Upper lobe of left lung (tissue), 6 donors: Measurements from ENCODE around the gene CAB39L. TPM values are rescaled to one million over a fixed set of nuclear protein-coding genes. Genes with fewer than 3 reads are reported as not detected.

ENCODE experiments used
- ATAC-seq, 2 donors: fragments of 200-7000 bp; cut with Tn5 transposase; one replicate each; pipeline ENCODE4 v1.9.1; 2022; ENCODE audit warnings: mild to moderate bottlenecking in 2 of 2, moderate library complexity in 2 of 2; ENCODE audit not compliant: low FRiP score in 2 of 2
- DNase-seq, 2 donors: peaks; one replicate each; pipeline ENCODE4 v3.0.0-alpha.2; 2019 to 2020
- H3K27ac ChIP-seq, 4 donors: fragments of 200-600 bp; sonication (generic); one replicate each; pipeline ENCODE4 v1.5.1; 2016 to 2019
- H3K27me3 ChIP-seq, 4 donors: fragments of 200-600 bp; sonication (generic); one replicate each; pipeline ENCODE4 v1.5.1; 2017 to 2019
- H3K36me3 ChIP-seq, 4 donors: fragments of 200-600 bp; sonication (generic); one replicate each; pipeline ENCODE4 v1.5.1; 2016 to 2019
- H3K4me1 ChIP-seq, 4 donors: fragments of 200-600 bp; sonication (generic); one replicate each; pipeline ENCODE4 v1.5.1; 2018 to 2019
- H3K4me3 ChIP-seq, 4 donors: fragments of 200-600 bp; sonication (generic); one replicate each; pipeline ENCODE4 v1.5.1; 2017 to 2019; ENCODE audit warnings: mild to moderate bottlenecking in 2 of 4, moderate library complexity in 1 of 4
- H3K9me3 ChIP-seq, 4 donors: fragments of 200-600 bp; sonication (generic); one replicate each; pipeline ENCODE4 v1.5.1; 2018 to 2019
- EP300 ChIP-seq, 4 donors: sonication (generic); formaldehyde crosslinking; IDR thresholded peaks; one replicate each; pipeline ENCODE4 v1.5.1; 2017; ENCODE audit warnings: antibody characterized with exemption in 4 of 4, control low read depth in 2 of 4
- POLR2A ChIP-seq, 4 donors: fragments of 450-650 bp; IDR thresholded peaks; one replicate each; pipeline ENCODE4 v1.5.1; 2016 to 2017; ENCODE audit warnings: antibody characterized with exemption in 4 of 4, mild to moderate bottlenecking in 2 of 4
- POLR2AphosphoS5 ChIP-seq, 2 donors: sonication (generic); formaldehyde crosslinking; IDR thresholded peaks; one replicate each; pipeline ENCODE4 v1.5.1; 2017; ENCODE audit warnings: antibody characterized with exemption in 2 of 2
- WGBS, 2 donors: methylation state at CpG; one replicate each; pipeline ENCODE4 v1.1.5; 2017 to 2018; 5-methylcytosine and 5-hydroxymethylcytosine counted together
- total RNA-seq, 6 donors: library from RNA; depleted of rRNA in 4 of 6; stranded (reverse); fragments of >200 nt in 4 of 6; gene quantifications; one replicate each; pipeline versions ENCODE4 v1.1.0 to v1.2.1, GENCODE V29; 2016 to 2021
- TF ChIP-seq, protein P1 (sequence below), 6 experiments: fragments of 450-650 bp in 4 of 6; fragments of 200-600 bp in 2 of 6; sonication (generic) in 2 of 6; IDR thresholded peaks; one replicate each; pipeline ENCODE4 v1.5.1; 2016 to 2019; ENCODE audit warnings: antibody characterized with exemption in 6 of 6
- donor health status: DM: no; HTN: no; CAD: no; lungs with moderate emphysema.
- donor health status: DM: no; HTN: yes; CAD: no; lungs with severe emphysema.

CAB39L gene
- total RNA-seq, 6 donors from 2014 or later: 12.5 to 49.2 (median 19.5) TPM

DNA sequence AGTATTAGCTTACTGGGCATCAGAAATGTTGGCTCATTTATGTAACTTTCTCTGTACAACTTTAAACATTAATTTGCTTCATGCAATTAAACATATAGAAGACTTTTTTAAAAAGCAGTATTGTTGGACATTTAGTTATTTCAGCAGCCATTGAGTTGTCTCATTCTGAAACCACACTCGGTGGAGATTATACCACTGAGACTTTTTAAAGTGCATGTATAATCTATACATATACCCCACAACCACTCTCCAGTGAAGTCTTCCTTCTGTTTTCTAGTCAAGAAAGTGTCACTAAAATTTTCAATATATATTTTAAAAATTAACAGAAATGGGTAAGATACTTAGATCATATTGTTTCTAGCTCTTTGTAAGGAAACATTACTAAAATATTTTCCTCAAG, 15.7 kb upstream of the CAB39L start:
- Histone ChIP-seq H3K36me3 (peaks cover 0 to 37% (median 25%) of the 10 kb centered on the region in 4 donors), H3K27me3 (no peaks in the 10 kb centered on the region), H3K4me1 (peaks cover 0 to 1% (median 0%) of the 10 kb centered on the region in 4 donors), H3K4me3 (no peak overlapping the region), H3K27ac (no peak overlapping the region), H3K9me3 (peaks cover 0 to 7% (median 5%) of the 10 kb centered on the region in 4 donors)
- no peak for TF ChIP-seq EP300 (IDR thresholded peaks at IDR 0.05)
- no peak for TF ChIP-seq POLR2A (IDR thresholded peaks at IDR 0.05)
- TF ChIP-seq, protein P1, sequence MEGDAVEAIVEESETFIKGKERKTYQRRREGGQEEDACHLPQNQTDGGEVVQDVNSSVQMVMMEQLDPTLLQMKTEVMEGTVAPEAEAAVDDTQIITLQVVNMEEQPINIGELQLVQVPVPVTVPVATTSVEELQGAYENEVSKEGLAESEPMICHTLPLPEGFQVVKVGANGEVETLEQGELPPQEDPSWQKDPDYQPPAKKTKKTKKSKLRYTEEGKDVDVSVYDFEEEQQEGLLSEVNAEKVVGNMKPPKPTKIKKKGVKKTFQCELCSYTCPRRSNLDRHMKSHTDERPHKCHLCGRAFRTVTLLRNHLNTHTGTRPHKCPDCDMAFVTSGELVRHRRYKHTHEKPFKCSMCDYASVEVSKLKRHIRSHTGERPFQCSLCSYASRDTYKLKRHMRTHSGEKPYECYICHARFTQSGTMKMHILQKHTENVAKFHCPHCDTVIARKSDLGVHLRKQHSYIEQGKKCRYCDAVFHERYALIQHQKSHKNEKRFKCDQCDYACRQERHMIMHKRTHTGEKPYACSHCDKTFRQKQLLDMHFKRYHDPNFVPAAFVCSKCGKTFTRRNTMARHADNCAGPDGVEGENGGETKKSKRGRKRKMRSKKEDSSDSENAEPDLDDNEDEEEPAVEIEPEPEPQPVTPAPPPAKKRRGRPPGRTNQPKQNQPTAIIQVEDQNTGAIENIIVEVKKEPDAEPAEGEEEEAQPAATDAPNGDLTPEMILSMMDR (IDR thresholded peaks at IDR 0.05): no peak
- TF ChIP-seq POLR2AphosphoS5 (IDR thresholded peaks at IDR 0.05): no peak
- no peak for ATAC-seq
- no peak for DNase-seq
- 85 to 94% methylated on average over 1 of the region's 1 CpG for WGBS, 2 donors

DNA sequence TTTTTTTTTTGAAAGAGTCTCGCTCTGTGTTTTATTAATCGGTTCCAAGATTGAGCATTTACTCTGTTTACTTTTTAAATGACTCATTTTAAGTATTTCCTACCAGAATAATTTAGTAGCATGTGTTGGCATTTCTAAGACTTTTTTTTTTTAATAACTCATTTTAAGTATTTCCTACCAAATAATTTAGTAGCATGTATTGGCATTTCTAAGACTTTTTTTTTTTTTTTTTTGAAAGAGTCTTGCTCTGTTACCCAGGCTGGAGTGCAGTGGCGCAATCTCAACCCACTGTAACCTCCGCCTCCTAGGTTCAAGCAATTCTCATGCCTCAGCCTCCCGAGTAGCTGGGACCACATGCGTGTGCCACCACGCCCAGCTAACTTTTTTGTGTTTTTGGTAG, 13.4 kb upstream of the CAB39L start:
- DNase-seq (peak in 1 of 2 donors; percentile 32), ATAC-seq (no peak)
- no peaks in the 10 kb centered on the region for H3K27me3 ChIP-seq
- 75 to 79% methylated on average over 7 of the region's 7 CpGs for WGBS, 2 donors
- no peak overlapping the region for H3K27ac ChIP-seq
- peaks cover 0 to 21% (median 10%) of the 10 kb centered on the region in 4 donors for H3K36me3 ChIP-seq
- no peaks in the 10 kb centered on the region for H3K9me3 ChIP-seq
- H3K4me1 ChIP-seq: peaks cover 0 to 7% (median 2%) of the 10 kb centered on the region in 4 donors
- no peak for TF ChIP-seq POLR2A (IDR thresholded peaks at IDR 0.05)
- TF ChIP-seq EP300 (IDR thresholded peaks at IDR 0.05): no peak
- TF ChIP-seq POLR2AphosphoS5 (IDR thresholded peaks at IDR 0.05): no peak
- TF ChIP-seq, protein P1 (IDR thresholded peaks at IDR 0.05): no peak
- H3K4me3 ChIP-seq: no peak overlapping the region

DNA sequence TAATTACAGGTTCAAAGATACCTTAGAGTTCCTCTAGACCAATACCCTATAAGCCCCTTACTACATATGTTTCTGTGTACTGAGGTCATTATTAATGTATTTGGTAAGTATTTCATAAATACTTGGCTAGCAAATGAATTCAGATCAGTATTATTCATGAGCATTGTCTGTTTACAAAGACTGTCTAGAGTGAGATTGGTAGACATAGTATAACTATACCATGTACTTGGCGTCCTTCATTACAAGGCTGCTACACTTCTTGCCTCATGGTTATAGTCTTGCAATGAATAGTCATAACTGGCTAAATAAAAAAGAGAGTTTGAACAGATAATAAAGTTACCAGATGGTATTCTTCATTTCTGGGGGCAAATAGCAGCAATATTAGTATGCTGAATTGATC, 12.3 kb upstream of the CAB39L start:
- no peak overlapping the region for H3K27ac ChIP-seq
- ATAC-seq: no peak
- H3K4me3 ChIP-seq: no peak overlapping the region
- no peaks in the 10 kb centered on the region for H3K27me3 ChIP-seq
- TF ChIP-seq, protein P1 (IDR thresholded peaks at IDR 0.05): no peak
- TF ChIP-seq POLR2AphosphoS5 (IDR thresholded peaks at IDR 0.05): no peak
- TF ChIP-seq POLR2A (IDR thresholded peaks at IDR 0.05): no peak
- no peak for TF ChIP-seq EP300 (IDR thresholded peaks at IDR 0.05)
- DNase-seq: no peak
- peaks cover 0 to 7% (median 2%) of the 10 kb centered on the region in 4 donors for H3K4me1 ChIP-seq
- H3K9me3 ChIP-seq: no peaks in the 10 kb centered on the region
- 100% methylated on average over 1 of the region's 1 CpG for WGBS, 2 donors
- H3K36me3 ChIP-seq: peaks cover 0 to 14% (median 3%) of the 10 kb centered on the region in 4 donors

DNA sequence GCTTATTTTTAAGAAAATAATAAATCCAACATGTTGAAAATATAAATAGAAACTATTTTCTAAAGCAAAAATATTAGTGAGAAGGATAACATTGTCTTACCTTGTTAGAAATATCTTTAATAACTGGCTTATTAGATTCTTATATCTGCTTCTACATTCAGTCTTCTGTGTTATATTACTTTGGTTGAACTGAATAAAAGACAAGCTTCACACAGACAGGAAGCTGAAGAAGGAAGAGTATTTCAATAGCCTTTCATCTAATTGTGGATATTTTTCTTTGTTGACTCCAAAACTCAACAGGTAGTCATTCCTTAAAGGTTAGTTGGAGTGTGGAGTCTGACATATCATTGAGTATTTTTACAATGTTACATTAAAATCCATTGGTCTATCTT, 11.1 kb upstream of the CAB39L start:
- Histone ChIP-seq H3K9me3 (no peaks in the 10 kb centered on the region), H3K4me1 (peaks cover 0 to 7% (median 2%) of the 10 kb centered on the region in 4 donors), H3K27me3 (no peaks in the 10 kb centered on the region), H3K27ac (peak overlapping the region in 1 of 4 donors; percentile 14), H3K4me3 (no peak overlapping the region), H3K36me3 (peaks cover 0 to 6% (median 0%) of the 10 kb centered on the region in 4 donors)
- TF ChIP-seq POLR2A (IDR thresholded peaks at IDR 0.05): no peak
- no peak for TF ChIP-seq EP300 (IDR thresholded peaks at IDR 0.05)
- TF ChIP-seq POLR2AphosphoS5 (IDR thresholded peaks at IDR 0.05): no peak
- TF ChIP-seq, protein P1 (IDR thresholded peaks at IDR 0.05): no peak
- DNase-seq (no peak), ATAC-seq (no peak)

DNA sequence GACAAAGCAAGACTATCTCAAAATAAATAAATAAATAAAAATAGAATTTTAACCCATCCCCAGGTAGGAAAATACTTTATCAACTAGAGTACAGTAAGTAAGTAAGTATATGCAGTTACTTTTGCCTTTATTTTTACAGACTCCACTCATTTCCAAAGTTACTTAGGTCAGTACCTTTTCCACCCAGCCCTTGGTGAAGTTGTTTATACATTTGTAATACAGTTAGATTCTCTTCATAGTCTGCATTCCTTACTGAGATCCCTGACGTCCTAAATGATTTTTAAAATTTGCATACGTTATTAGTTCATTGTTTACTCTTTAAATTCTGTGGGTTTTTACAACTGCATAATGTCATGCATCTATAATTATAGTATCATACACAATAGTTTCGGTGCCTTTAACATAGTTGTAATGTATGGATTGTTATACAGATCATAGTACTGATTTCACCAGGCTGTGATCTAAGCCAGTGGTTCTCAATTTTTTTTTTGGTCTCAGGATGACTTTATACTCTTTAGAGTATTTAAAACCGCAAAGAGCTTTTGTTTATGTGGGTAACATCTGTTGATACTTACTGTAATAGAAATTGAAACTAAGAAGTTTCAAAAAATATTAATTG, 10.6 kb upstream of the CAB39L start:
- TF ChIP-seq, protein P1 (IDR thresholded peaks at IDR 0.05): no peak
- no peak for TF ChIP-seq POLR2A (IDR thresholded peaks at IDR 0.05)
- TF ChIP-seq POLR2AphosphoS5 (IDR thresholded peaks at IDR 0.05): no peak
- no peak overlapping the region for H3K4me3 ChIP-seq
- no peak overlapping the region for H3K27ac ChIP-seq
- no peaks in the 10 kb centered on the region for H3K9me3 ChIP-seq
- WGBS, 2 donors: 60% methylated on average over 4 of the region's 4 CpGs
- peaks cover 0 to 7% (median 2%) of the 10 kb centered on the region in 4 donors for H3K4me1 ChIP-seq
- peaks cover 0 to 6% (median 0%) of the 10 kb centered on the region in 4 donors for H3K36me3 ChIP-seq
- ATAC-seq (no peak), DNase-seq (no peak)
- no peaks in the 10 kb centered on the region for H3K27me3 ChIP-seq
